Left cardiac atrium (tissue), 4 donors: ENCODE results near the gene LHFPL2. TPM values are rescaled to one million over a fixed set of nuclear protein-coding genes. Genes with fewer than 3 reads are reported as not detected.

ENCODE experiments used
- ATAC-seq, 2 donors: fragments of 200-7000 bp; cut with Tn5 transposase; one replicate each; pipeline ENCODE4 v1.9.1; 2020; ENCODE audit warnings: mild to moderate bottlenecking in 2 of 2, moderate library complexity in 2 of 2
- DNase-seq: peaks from one replicate; pipeline ENCODE4 v3.0.0-alpha.2; 2020
- intact Hi-C, 2 donors: fragments of 100-400 bp; cut with DNase I; formaldehyde crosslinking; loops; one replicate each; pipeline versions ENCODE4 v1.14.1 to v1.15.1; 2022 to 2023
- total RNA-seq, 2 donors: library from RNA; stranded (reverse); fragmentation: NEBNext Ultra II Directional; extraction: Animal tissue kit (Norgen Biotek cat#: 25700); gene quantifications; one replicate each; pipeline ENCODE4 v1.2.1, GENCODE V29; 2021
- donor health status: DM: no; HTN: yes; CAD: no.
- donor health status: DM: no; HTN: yes; CAD: no; lungs with severe emphysema.
- donor health status: DM: yes; HTN: yes; CAD: no.
- donor health status: Dilated cardiomyopathy.

LHFPL2 gene
- total RNA-seq, 2 donors from 2014 or later: 12.5 to 23.9 TPM

DNA sequence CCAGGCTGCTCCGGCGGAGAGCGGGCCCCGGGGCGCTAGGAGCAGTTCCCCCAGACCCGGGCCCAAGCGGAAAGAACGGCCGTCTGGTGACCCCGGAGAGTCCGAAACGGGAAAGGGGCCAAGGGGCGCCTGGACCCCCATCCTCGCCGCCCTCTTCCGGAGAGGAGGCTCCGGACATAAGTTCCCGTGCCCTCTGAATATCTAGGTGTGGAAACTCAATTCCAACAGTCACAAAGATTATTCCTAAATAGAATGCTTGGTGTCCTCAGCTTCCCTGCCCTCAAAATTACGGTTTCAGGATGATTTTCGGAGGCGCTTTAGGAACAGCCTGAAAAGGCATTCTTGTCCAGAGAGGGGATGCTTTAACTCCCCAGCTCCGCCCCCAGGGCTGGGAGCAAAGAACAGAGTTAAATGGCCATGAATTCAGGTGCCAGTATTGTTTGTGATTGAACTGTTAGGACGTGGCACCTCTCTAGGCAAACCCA, 681 bp upstream of the LHFPL2 start:
- DNase-seq (peak; percentile 49), ATAC-seq (peak in 1 of 2 donors; percentile 9)
- intact Hi-C loops: loop anchor here in 1 of 2 donors (10.0 kb wide), 1 partner anchor 104 kb away; no protein-coding TSS in a partner anchor

GRCh38 chr5:78647838-78648358, 674 bp downstream of the LHFPL2 start:
- DNase-seq (peak; percentile 72), ATAC-seq (peak; percentile 47 to 65)
- intact Hi-C loops: loop anchor here in 1 of 2 donors (10.0 kb wide), 1 partner anchor 103 kb away; no protein-coding TSS in a partner anchor

DNA sequence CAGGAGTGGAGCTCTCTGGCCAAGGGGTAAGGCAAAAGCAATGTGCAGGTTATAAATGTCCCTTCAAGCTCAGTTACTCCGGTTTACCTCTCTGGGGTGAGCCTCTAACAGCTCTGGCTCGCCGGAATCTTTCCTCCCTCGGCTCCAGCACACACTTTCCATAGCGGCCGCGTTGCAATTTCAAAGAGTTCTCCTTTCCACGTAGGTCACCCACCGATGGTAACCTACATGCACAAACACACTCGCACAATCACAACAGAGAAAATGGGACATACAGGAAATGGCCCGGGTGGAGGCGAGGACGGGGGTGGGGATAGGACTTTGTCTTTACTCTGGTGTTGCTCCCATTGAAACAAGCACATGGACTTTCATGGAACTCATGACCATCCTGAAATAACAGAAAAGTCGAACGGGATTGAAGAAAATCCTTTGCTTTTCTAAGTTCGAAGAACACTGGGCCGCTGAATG, 1.2 kb downstream of the LHFPL2 start:
- ATAC-seq (peak in 1 of 2 donors; percentile 3), DNase-seq (no peak)
- intact Hi-C loops: loop anchor here in 1 of 2 donors (10.0 kb wide), 1 partner anchor 103 kb away; no protein-coding TSS in a partner anchor

DNA sequence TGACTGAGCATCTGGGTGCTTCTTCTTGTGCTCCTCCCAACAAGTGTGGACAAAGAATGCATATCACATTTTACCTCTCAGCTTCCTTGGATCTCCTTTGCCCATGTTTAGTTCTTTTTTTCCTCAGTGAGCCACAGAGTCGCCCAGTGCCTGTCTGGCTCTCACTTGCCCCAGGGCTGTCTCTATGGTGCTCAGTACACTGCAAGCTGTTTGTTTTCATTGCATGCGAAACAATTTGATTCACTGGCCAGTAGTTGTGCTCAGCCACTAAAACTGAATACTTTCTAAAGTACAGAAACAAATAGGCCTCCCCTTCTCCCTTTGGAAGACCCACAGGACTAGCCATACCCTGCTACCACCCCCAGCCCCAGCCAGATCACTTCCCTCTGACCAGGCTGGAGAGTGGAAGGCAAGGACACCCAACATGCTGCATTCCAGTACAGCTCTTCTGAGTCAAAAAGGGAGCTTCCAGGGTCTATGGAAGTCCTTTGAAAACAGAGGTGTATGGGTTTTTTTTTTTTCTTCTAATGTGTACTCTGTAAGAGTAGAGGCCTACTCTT, 3.8 kb downstream of the LHFPL2 start:
- DNase-seq (no peak), ATAC-seq (no peak)
- intact Hi-C loops: loop anchor here in 1 of 2 donors (10.0 kb wide), 1 partner anchor 100 kb away; no protein-coding TSS in a partner anchor

DNA sequence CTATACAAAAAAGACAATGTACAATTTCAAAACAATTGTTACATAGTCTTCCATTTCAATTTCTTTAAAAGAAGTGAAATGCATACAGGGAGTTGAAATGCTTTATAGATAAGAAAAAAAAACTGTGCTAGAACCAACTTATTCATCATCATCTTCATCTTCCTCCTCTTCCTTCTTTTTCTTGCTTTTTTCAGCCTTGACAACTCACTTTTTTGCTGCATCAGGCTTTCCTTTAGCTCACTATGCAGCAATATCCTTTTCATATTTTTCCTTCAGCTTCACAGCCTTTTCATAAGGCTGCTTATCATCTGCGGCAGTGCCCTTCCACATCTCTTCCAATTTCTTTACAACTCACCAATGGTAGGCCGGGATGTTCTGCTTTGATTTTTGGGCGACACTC, 4.4 kb downstream of the LHFPL2 start:
- intact Hi-C loops: loop anchor here in 1 of 2 donors (10.0 kb wide), 1 partner anchor 99 kb away; no protein-coding TSS in a partner anchor
- ATAC-seq (no peak), DNase-seq (no peak)

DNA sequence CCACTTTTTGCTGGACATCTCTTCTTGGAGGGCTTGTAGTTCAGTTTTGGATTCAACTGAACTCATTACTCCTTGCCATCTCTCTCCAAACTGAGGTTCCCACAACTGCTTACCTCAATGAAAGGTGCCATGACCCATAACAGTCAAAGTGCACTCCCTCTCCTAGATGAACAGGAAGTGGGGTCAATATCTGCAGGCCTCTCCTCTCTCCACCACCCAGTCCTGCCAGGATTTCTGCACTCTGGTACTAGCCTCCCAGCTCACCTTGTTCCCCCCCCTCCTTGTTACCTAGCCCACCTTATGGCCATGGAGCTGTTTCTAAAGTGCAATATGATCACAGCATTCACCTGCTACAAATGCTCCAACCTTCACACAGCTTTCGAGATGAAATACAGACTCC, 5.9 kb downstream of the LHFPL2 start:
- intact Hi-C loops: loop anchor here in 1 of 2 donors (10.0 kb wide), 1 partner anchor 98 kb away; no protein-coding TSS in a partner anchor

DNA sequence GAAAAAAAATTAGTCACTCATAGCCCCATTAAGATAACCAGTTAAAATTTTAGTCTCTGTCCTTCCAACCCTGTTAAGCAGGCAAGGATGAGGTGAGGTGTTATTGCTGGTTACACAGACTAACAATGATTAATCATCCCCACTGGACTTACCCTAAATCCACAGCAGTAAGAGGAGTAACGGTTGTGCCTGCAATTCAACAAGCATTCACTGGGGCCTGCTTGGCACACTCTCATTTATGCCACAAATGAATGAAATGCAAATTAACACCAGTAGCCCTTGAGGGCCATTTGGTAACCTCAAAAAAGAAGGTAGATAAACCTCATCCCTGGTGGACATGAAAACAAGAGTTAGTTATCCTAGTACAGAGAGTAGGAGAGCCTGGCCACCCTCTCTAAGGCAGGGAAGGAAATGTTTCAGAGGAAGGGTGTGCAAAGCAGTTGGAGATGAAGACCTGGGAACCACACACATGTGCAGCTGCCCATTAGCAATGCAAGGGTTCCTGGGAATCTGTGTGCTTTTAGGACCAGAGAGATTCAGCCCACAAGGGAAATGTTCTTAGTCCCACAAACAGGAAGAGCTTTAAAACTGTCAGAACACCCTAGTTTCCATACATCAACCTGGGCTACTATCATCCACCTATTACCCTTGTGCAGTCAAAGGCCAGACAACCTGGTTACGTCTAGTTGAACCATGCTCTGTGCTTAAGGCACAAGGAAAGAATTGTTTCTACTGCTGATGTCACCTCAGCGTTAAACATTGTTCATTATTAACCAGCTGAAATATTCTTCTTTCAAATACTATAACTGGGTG, 7.7 kb downstream of the LHFPL2 start:
- intact Hi-C loops: loop anchor here in 1 of 2 donors (10.0 kb wide), 1 partner anchor 96 kb away; no protein-coding TSS in a partner anchor
- DNase-seq (no peak), ATAC-seq (peak in 1 of 2 donors; percentile 8)

More for the DNA sequence above, 5.9 kb downstream of the LHFPL2 start:
- no peak for DNase-seq
- no peak for ATAC-seq

DNA sequence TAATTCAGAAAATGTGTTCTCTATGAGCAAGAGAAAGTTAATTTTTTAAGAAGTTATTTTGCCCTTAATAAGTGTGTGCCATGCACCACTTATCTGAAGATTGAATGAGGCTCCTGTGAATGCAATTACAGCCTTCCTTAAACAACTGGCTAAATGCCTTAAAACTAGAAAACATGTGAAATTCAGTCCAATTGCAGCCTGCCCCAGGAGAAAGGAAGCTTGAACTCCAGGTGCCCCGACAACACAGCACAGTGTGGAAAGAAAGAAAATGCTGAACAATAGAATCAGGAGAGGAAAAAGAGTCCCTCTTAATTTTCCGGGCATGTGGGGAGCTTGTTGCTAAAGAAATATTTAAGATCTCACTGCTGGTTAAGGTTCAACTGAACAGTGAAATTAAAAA, 8.8 kb downstream of the LHFPL2 start:
- intact Hi-C loops: loop anchor here in 1 of 2 donors (10.0 kb wide), 1 partner anchor 95 kb away; no protein-coding TSS in a partner anchor
- ATAC-seq (peak in 1 of 2 donors; percentile 14), DNase-seq (no peak)

GRCh38 chr5:78638973-78639669, 9.5 kb downstream of the LHFPL2 start:
- ATAC-seq: no peak
- intact Hi-C loops: no loop called here
- no peak for DNase-seq

GRCh38 chr5:78638423-78638822, 10.1 kb downstream of the LHFPL2 start:
- peak; percentile 80 for DNase-seq
- ATAC-seq: peak; percentile 91 to 92
- intact Hi-C loops: no loop called here

DNA sequence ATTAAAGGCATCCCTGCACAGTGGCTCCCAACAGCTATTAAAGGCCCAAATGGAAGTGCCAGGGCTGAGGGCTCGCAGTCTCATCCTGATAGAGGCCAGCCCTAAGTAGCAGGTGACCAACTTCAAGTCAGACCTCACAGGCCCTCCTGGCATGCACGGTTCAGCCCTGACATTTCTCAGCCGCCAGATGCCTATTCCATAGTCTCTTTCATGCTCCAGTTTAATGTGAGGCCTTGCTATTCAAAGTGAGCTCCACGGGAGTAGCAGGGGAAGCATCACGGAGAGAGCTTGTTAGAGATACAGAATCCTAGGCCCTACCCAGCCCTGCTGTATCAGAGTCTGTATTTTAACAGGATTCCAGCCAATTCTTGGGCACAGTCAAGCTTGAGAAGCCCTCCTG, 11.1 kb downstream of the LHFPL2 start:
- intact Hi-C loops: no loop called here

DNA sequence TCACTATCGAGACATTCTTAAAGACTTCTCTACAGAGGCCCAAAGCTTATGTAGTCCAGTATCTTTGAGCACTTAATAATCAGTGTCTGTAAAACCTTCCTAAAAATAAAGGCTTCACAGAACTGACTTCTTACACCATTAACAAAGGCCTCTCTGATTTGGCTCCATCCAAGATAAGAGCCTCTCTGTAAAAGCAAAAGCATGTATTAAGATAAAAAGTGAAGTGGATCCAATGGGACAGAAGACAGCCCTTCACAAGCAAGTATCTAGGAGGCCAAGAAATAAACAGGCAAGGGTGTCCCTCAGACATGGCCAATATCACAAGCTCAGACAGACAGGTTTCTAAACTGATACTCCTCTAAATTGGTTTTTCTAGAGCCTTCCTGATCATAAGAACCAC, 11.9 kb downstream of the LHFPL2 start:
- ATAC-seq: peak in 1 of 2 donors; percentile 35
- intact Hi-C loops: no loop called here
- DNase-seq: no peak

More for the DNA sequence above, 11.1 kb downstream of the LHFPL2 start:
- no peak for DNase-seq
- ATAC-seq: no peak

DNA sequence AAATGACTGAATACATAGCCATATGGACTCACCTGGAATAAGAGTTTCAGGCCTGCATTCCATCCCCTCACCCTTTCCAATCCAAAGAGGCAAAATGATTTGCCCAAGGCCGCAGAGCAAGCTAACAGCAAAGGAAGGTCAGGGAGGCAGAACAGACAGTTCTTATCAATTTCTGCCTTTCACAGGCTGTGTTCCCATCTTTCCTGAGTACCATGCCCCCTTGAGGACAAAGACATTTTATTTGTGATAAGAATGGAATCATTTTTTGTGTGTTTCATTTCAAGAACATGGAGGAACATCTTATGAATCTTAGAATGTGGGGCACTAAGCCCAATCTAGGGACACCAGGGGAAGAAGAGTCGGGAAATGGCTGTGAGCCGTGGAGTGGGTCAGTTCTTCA, 13.9 kb downstream of the LHFPL2 start:
- intact Hi-C loops: no loop called here
- ATAC-seq: no peak
- no peak for DNase-seq

DNA sequence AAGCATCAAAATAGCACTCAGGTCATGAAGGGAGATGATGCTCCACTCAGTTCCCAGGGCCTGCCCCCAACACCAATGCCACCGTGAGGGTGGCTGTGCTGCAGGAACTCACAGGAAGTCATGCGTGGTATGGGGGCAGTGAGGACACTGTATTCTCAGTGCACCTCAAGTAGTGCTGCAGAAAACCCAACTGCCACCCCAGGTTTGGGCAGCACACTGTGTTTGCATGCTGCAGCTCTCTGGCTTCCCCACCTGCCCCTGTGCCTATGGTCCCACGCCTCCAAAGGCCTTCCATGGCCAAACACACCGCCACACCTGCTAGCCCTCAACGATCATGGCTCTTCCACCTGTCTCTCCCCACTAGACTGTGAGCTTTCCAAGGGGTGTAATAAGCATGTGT, 14.3 kb downstream of the LHFPL2 start:
- no peak for DNase-seq
- ATAC-seq: no peak
- intact Hi-C loops: no loop called here

- DNase-seq (no peak), ATAC-seq (no peak)
- intact Hi-C loops: no loop called here
Observed at GRCh38 chr5:78633700-78634099, 14.9 kb downstream of the LHFPL2 start.

GRCh38 chr5:78632467-78632866, 16.1 kb downstream of the LHFPL2 start:
- no peak for ATAC-seq
- intact Hi-C loops: no loop called here
- no peak for DNase-seq

GRCh38 chr5:78631931-78632330, 16.6 kb downstream of the LHFPL2 start:
- intact Hi-C loops: no loop called here
- ATAC-seq: no peak
- no peak for DNase-seq

DNA sequence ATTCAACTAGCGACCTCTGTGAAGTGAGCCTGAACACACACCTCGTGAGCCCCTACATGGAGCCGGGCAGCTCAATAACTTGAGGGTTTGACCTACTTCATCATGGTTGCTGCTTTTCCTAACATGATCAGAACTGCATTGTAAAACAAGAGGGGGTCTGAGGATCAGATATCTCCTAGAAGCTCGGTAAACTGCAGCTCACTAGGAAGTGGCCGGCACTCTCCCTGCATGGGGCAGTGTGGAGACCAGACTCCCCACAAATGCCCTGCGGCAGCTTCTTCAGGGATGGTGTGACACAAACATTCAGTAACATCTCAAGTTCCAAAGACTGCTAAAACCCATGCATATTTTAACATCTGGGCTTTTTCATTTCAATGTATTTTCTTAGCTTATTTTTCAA, 18.5 kb downstream of the LHFPL2 start:
- ATAC-seq (no peak), DNase-seq (no peak)
- intact Hi-C loops: no loop called here

DNA sequence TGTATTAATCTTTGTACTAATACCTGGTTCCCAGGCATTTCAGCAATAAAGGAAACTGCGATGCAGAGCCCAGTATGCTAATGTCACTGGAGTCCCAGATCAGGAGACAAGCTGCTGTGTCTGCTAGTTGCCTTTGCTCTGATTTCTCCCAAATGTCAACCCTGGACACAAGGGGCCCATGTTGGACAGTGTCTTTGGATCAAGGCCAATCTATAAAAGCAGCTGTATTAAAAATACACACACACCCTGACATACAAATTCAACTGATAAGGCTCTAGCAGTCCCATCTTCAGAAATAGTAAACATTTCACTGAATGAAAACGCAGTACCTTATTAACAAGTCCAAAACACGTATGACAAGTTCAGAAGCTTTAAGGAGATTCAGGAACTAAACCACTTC, 18.9 kb downstream of the LHFPL2 start:
- peak in 1 of 2 donors; percentile 55 for ATAC-seq
- DNase-seq: no peak
- intact Hi-C loops: loop anchor here in 1 of 2 donors (10.0 kb wide), 1 partner anchor 155 kb away; no protein-coding TSS in a partner anchor
